WTC11 (cell line): ENCODE data around the gene MRPL19. TPM values are rescaled to one million over a fixed set of nuclear protein-coding genes. Genes with fewer than 3 reads are reported as not detected.
A peak's percentile ranks its signal among the peaks of the same experiment; 100 is the strongest.

Source experiments
- ARID4B ChIP-seq: sonication (generic); formaldehyde crosslinking; IDR thresholded peaks from 2 replicates; pipeline ENCODE4 v1.8.0; 2023; ENCODE audit warnings: missing genetic modification reagents, mild to moderate bottlenecking, borderline replicate concordance
- ATF3 ChIP-seq: sonication (generic); formaldehyde crosslinking; conservative IDR thresholded peaks from 2 replicates; pipeline ENCODE4 v1.8.1; 2022; ENCODE audit warnings: mild to moderate bottlenecking, missing genetic modification reagents
- CREB1 ChIP-seq: sonication (generic); formaldehyde crosslinking; IDR thresholded peaks from 2 replicates; pipeline ENCODE4 v1.8.0; 2023; ENCODE audit warnings: mild to moderate bottlenecking, missing genetic modification reagents
- ETV6 ChIP-seq: sonication (generic); formaldehyde crosslinking; IDR thresholded peaks from 2 replicates; pipeline ENCODE4 v1.8.1; 2022; ENCODE audit warnings: mild to moderate bottlenecking, missing genetic modification reagents
- HMGXB4 ChIP-seq: sonication (generic); formaldehyde crosslinking; IDR thresholded peaks from 2 replicates; pipeline ENCODE4 v1.8.1; 2023; ENCODE audit warnings: mild to moderate bottlenecking, moderate library complexity, missing genetic modification reagents
- JUN ChIP-seq: sonication (generic); formaldehyde crosslinking; IDR thresholded peaks from 2 replicates; pipeline ENCODE4 v1.8.0; 2023; ENCODE audit warnings: mild to moderate bottlenecking, missing genetic modification reagents
- KAT7 ChIP-seq: sonication (generic); formaldehyde crosslinking; IDR thresholded peaks from 2 replicates; pipeline ENCODE4 v1.8.1; 2023; ENCODE audit warnings: missing genetic modification reagents, mild to moderate bottlenecking, borderline replicate concordance
- PRDM15 ChIP-seq: sonication (generic); formaldehyde crosslinking; IDR thresholded peaks from 2 replicates; pipeline ENCODE4 v1.8.0; 2022; ENCODE audit warnings: missing genetic modification reagents
- RORB ChIP-seq: fragments of 250-450 bp; sonication (Bioruptor Pico); IDR thresholded peaks from 2 replicates; pipeline ENCODE4 v1.9.0; 2021; ENCODE audit warnings: mild to moderate bottlenecking
- USF1 ChIP-seq: sonication (generic); formaldehyde crosslinking; IDR thresholded peaks from 2 replicates; pipeline ENCODE4 v1.8.0; 2022; ENCODE audit warnings: mild to moderate bottlenecking, missing genetic modification reagents
- ZBTB21 ChIP-seq: sonication (generic); formaldehyde crosslinking; IDR thresholded peaks from 2 replicates; pipeline ENCODE4 v1.8.1; 2023; ENCODE audit warnings: mild to moderate bottlenecking, missing genetic modification reagents, borderline replicate concordance
- ZNF232 ChIP-seq: sonication (generic); formaldehyde crosslinking; IDR thresholded peaks from 2 replicates; pipeline ENCODE4 v1.8.0; 2022; ENCODE audit warnings: mild to moderate bottlenecking, missing genetic modification reagents
- ZNF416 ChIP-seq: fragments of 250-450 bp; sonication (Bioruptor Pico); IDR thresholded peaks from 2 replicates; pipeline ENCODE4 v1.9.0; 2021; ENCODE audit warnings: mild to moderate bottlenecking, inconsistent platforms
- ZSCAN18 ChIP-seq: fragments of 250-450 bp; sonication (Bioruptor Pico); IDR thresholded peaks from 2 replicates; pipeline ENCODE4 v2.1.2; 2022; ENCODE audit warnings: mild to moderate bottlenecking, moderate library complexity
- total RNA-seq: library from RNA; stranded (reverse); gene quantifications from 3 replicates; pipeline ENCODE4 v1.2.3, GENCODE V29; 2021
- TF ChIP-seq, protein P1 (sequence below): fragments of 250-450 bp; sonication (Bioruptor Pico); IDR thresholded peaks from 2 replicates; pipeline ENCODE4 v1.9.0; 2021; ENCODE audit warnings: mild to moderate bottlenecking
- TF ChIP-seq, protein P2 (sequence below): fragments of 250-450 bp; sonication (Bioruptor Pico); IDR thresholded peaks from 2 replicates; pipeline ENCODE4 v1.9.0; 2021; ENCODE audit warnings: moderate library complexity, mild to moderate bottlenecking, inconsistent platforms, borderline replicate concordance
- TF ChIP-seq, protein P3 (sequence below): sonication (generic); formaldehyde crosslinking; IDR thresholded peaks from 2 replicates; pipeline ENCODE4 v1.8.1; 2023; ENCODE audit warnings: mild to moderate bottlenecking, missing genetic modification reagents, moderate library complexity
- TF ChIP-seq, protein P4 (sequence below): sonication (generic); formaldehyde crosslinking; IDR thresholded peaks from 2 replicates; pipeline ENCODE4 v1.8.1; 2023; ENCODE audit warnings: mild to moderate bottlenecking, missing genetic modification reagents

Gene MRPL19
- total RNA-seq, 1 experiment from 2014 or later: 65.8 TPM

- TF ChIP-seq, protein P1, sequence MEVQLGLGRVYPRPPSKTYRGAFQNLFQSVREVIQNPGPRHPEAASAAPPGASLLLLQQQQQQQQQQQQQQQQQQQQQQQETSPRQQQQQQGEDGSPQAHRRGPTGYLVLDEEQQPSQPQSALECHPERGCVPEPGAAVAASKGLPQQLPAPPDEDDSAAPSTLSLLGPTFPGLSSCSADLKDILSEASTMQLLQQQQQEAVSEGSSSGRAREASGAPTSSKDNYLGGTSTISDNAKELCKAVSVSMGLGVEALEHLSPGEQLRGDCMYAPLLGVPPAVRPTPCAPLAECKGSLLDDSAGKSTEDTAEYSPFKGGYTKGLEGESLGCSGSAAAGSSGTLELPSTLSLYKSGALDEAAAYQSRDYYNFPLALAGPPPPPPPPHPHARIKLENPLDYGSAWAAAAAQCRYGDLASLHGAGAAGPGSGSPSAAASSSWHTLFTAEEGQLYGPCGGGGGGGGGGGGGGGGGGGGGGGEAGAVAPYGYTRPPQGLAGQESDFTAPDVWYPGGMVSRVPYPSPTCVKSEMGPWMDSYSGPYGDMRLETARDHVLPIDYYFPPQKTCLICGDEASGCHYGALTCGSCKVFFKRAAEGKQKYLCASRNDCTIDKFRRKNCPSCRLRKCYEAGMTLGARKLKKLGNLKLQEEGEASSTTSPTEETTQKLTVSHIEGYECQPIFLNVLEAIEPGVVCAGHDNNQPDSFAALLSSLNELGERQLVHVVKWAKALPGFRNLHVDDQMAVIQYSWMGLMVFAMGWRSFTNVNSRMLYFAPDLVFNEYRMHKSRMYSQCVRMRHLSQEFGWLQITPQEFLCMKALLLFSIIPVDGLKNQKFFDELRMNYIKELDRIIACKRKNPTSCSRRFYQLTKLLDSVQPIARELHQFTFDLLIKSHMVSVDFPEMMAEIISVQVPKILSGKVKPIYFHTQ (CRISPR knock-in tag): no peak
- peak; percentile 72 for TF ChIP-seq USF1 (CRISPR knock-in tag)
- TF ChIP-seq ATF3: 0 out of 2 replicates have a peak, but pooled peaks have one; percentile 35
- TF ChIP-seq PRDM15 (CRISPR knock-in tag): 0 out of 2 replicates have a peak, but pooled peaks have one; percentile 51
- 0 out of 2 replicates have a peak, but pooled peaks have one; percentile 65 for TF ChIP-seq CREB1 (CRISPR knock-in tag)
- TF ChIP-seq JUN (CRISPR knock-in tag): peak; percentile 92
- no peak for TF ChIP-seq ZSCAN18 (CRISPR knock-in tag)
- TF ChIP-seq, protein P2, sequence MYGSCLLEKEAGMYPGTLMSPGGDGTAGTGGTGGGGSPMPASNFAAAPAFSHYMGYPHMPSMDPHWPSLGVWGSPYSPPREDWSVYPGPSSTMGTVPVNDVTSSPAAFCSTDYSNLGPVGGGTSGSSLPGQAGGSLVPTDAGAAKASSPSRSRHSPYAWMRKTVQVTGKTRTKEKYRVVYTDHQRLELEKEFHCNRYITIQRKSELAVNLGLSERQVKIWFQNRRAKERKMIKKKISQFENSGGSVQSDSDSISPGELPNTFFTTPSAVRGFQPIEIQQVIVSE (CRISPR knock-in tag): no peak
- TF ChIP-seq ZNF232: peak; percentile 63; the same call in 1 of the 2 replicates
- TF ChIP-seq RORB (CRISPR knock-in tag): no peak
- TF ChIP-seq ARID4B (CRISPR knock-in tag): peak; percentile 90
- peak; percentile 97; the same call in 1 of the 2 replicates for TF ChIP-seq KAT7 (CRISPR knock-in tag)
- peak; percentile 92 for TF ChIP-seq ETV6 (CRISPR knock-in tag)
- TF ChIP-seq ZBTB21 (CRISPR knock-in tag): peak; percentile 92
- TF ChIP-seq HMGXB4 (CRISPR knock-in tag): peak; percentile 100
- TF ChIP-seq ZNF416 (CRISPR knock-in tag): no peak
- TF ChIP-seq, protein P3, sequence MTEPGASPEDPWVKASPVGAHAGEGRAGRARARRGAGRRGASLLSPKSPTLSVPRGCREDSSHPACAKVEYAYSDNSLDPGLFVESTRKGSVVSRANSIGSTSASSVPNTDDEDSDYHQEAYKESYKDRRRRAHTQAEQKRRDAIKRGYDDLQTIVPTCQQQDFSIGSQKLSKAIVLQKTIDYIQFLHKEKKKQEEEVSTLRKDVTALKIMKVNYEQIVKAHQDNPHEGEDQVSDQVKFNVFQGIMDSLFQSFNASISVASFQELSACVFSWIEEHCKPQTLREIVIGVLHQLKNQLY (CRISPR knock-in tag): no peak
- TF ChIP-seq, protein P4, sequence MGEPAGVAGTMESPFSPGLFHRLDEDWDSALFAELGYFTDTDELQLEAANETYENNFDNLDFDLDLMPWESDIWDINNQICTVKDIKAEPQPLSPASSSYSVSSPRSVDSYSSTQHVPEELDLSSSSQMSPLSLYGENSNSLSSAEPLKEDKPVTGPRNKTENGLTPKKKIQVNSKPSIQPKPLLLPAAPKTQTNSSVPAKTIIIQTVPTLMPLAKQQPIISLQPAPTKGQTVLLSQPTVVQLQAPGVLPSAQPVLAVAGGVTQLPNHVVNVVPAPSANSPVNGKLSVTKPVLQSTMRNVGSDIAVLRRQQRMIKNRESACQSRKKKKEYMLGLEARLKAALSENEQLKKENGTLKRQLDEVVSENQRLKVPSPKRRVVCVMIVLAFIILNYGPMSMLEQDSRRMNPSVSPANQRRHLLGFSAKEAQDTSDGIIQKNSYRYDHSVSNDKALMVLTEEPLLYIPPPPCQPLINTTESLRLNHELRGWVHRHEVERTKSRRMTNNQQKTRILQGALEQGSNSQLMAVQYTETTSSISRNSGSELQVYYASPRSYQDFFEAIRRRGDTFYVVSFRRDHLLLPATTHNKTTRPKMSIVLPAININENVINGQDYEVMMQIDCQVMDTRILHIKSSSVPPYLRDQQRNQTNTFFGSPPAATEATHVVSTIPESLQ (CRISPR knock-in tag): 0 out of 2 replicates have a peak, but pooled peaks have one; percentile 14
Measured at GRCh38 chr2:75710577-75711253, 64.1 kb downstream of the MRPL19 start, which contains the start of gene GCFC2 (continued).
